GM21447 (cell line): ENCODE data around the gene RASA2.

Source experiments
- ATAC-seq: cut with Tn5 transposase; IDR thresholded peaks from one replicate; pipeline ENCODE4 v1.9.1; 2021; ENCODE audit not compliant: unreplicated experiment

The RASA2 gene

DNA sequence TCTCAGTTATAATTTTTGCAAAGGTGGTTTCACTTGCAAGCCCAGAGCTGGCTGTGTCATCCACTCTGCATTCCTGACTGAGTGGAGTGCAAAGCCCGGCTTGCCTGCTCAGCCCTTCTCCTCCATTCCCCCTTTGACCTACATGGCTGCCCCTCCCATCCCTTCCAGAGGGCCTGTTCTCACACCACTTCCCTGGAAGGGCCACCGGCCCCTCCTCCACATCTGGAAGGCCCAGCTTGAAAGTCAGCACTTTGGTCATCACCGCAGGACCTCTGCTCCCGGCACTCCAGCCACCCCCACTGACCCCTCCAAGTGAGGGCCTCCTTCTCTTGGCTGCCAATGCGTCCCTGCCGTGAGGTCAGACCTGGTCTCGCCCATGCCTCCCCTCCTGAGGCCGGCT lies 177.2 kb downstream of the RASA2 start:
- no peak for ATAC-seq
